Lung (tissue), 12 donors: ENCODE measurements around the gene SIX6. TPM values are rescaled to one million over a fixed set of nuclear protein-coding genes. Genes with fewer than 3 reads are reported as not detected.

ENCODE experiments used
- ATAC-seq: fragments of 200-7000 bp; cut with Tn5 transposase; one replicate; pipeline ENCODE4 v1.9.1; 2020; ENCODE audit warnings: moderate number of reproducible peaks; ENCODE audit not compliant: insufficient read depth, low FRiP score
- DNase-seq, 3 donors: peaks; one replicate each; pipeline ENCODE4 v3.0.0-alpha.2; 2013 to 2017
- H3K27ac ChIP-seq, 2 donors: one replicate each; pipeline ENCODE4 v1.5.1; 2013; ENCODE audit warnings: mild to moderate bottlenecking in 2 of 2, moderate library complexity in 2 of 2, control low read depth in 1 of 2, inconsistent platforms in 1 of 2, low read depth in 1 of 2, low read length in 1 of 2
- H3K27me3 ChIP-seq, 3 donors: one replicate each; pipeline ENCODE4 v1.5.1; 2013; ENCODE audit warnings: low read length in 2 of 3; ENCODE audit not compliant: control insufficient read depth in 3 of 3, insufficient read depth in 3 of 3
- H3K36me3 ChIP-seq, 4 donors: one replicate each; pipeline ENCODE4 v1.5.1; 2013; ENCODE audit warnings: low read length in 4 of 4, mild to moderate bottlenecking in 1 of 4, moderate library complexity in 1 of 4; ENCODE audit not compliant: control insufficient read depth in 4 of 4, insufficient read depth in 4 of 4
- H3K4me1 ChIP-seq, 5 donors: one replicate each; pipeline ENCODE4 v1.5.1; 2013; ENCODE audit warnings: low read length in 5 of 5, mild to moderate bottlenecking in 2 of 5, moderate library complexity in 1 of 5; ENCODE audit not compliant: control insufficient read depth in 5 of 5, insufficient read depth in 5 of 5
- H3K4me3 ChIP-seq: one replicate; pipeline ENCODE4 v1.5.1; 2013; ENCODE audit warnings: mild to moderate bottlenecking, control low read depth, moderate library complexity
- H3K9ac ChIP-seq, 2 donors: one replicate each; pipeline ENCODE4 v1.5.1; 2013; ENCODE audit warnings: low read length in 2 of 2, control low read depth in 1 of 2; ENCODE audit not compliant: insufficient read depth in 1 of 2
- H3K9me3 ChIP-seq, 4 donors: one replicate each; pipeline ENCODE4 v1.5.1; 2013; ENCODE audit warnings: low read length in 3 of 4, mild to moderate bottlenecking in 1 of 4, moderate library complexity in 1 of 4; ENCODE audit not compliant: control insufficient read depth in 4 of 4, insufficient read depth in 3 of 4
- WGBS, 2 donors: extraction: QIAGEN DNeasy Blood & Tissue Kit; methylation state at CpG; one replicate each; pipeline ENCODE4 v1.1.7; 2013; 5-methylcytosine and 5-hydroxymethylcytosine counted together
- polyA plus RNA-seq, 2 donors: library from polyadenylated mRNA; stranded (reverse); fragments of 200-250 nt; gene quantifications; one replicate each; pipeline ENCODE4 v1.2.1, GENCODE V29; 2013
- total RNA-seq, 2 donors: library from RNA; depleted of rRNA in 1 of 2; stranded (reverse); fragments of >200 nt in 1 of 2; gene quantifications; one replicate each; pipeline ENCODE4 v1.2.1, GENCODE V29; 2014 to 2021
- TF ChIP-seq, protein P1 (sequence below): IDR thresholded peaks from 2 replicates; pipeline ENCODE4 v1.5.1; 2012; ENCODE audit warnings: mild to moderate bottlenecking; ENCODE audit errors: control extremely low read depth, extremely low read depth
- donor health status: control.
- donor health status: control.
- donor health status: Bipolar disorder and iron deficiency.
- donor health status: healthy.
- donor health status: DM: yes; HTN: yes; CAD: no.

The SIX6 gene
- total and polyA plus RNA-seq, 4 donors = not detected

- TF ChIP-seq, protein P1, sequence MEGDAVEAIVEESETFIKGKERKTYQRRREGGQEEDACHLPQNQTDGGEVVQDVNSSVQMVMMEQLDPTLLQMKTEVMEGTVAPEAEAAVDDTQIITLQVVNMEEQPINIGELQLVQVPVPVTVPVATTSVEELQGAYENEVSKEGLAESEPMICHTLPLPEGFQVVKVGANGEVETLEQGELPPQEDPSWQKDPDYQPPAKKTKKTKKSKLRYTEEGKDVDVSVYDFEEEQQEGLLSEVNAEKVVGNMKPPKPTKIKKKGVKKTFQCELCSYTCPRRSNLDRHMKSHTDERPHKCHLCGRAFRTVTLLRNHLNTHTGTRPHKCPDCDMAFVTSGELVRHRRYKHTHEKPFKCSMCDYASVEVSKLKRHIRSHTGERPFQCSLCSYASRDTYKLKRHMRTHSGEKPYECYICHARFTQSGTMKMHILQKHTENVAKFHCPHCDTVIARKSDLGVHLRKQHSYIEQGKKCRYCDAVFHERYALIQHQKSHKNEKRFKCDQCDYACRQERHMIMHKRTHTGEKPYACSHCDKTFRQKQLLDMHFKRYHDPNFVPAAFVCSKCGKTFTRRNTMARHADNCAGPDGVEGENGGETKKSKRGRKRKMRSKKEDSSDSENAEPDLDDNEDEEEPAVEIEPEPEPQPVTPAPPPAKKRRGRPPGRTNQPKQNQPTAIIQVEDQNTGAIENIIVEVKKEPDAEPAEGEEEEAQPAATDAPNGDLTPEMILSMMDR = no peak
- peaks cover 0 to 21% (median 0%) of the 10 kb centered on the region in 4 donors for H3K9me3 ChIP-seq
- WGBS, 2 donors = 12 to 14% methylated on average over 2 of the region's 2 CpGs
- ATAC-seq = no peak
- no peak overlapping the region for H3K27ac ChIP-seq
- peaks cover 20 to 90% (median 90%) of the 10 kb centered on the region in 3 donors for H3K27me3 ChIP-seq
- DNase-seq = peak in 1 of 3 donors; percentile 12
- no peak overlapping the region for H3K9ac ChIP-seq
- no peak overlapping the region for H3K4me3 ChIP-seq
- peaks cover 0 to 18% (median 4%) of the 10 kb centered on the region in 5 donors for H3K4me1 ChIP-seq
- no peaks in the 10 kb centered on the region for H3K36me3 ChIP-seq
These were observed 3.2 kb downstream of the SIX6 start for GRCh38 chr14:60512126-60512525.

GRCh38 chr14:60512973-60513571, 4.1 kb downstream of the SIX6 start:
- WGBS, 2 donors = 7 to 9% methylated on average over 7 of the region's 7 CpGs
- peaks cover 0 to 21% (median 0%) of the 10 kb centered on the region in 4 donors for H3K9me3 ChIP-seq
- H3K9ac ChIP-seq = no peak overlapping the region
- no peak overlapping the region for H3K27ac ChIP-seq
- TF ChIP-seq, protein P1 = no peak
- H3K27me3 ChIP-seq = peaks cover 14 to 88% (median 82%) of the 10 kb centered on the region in 3 donors
- peak in 1 of 3 donors; percentile 14 for DNase-seq
- H3K4me1 ChIP-seq = peaks cover 0 to 18% (median 4%) of the 10 kb centered on the region in 5 donors
- H3K36me3 ChIP-seq = no peaks in the 10 kb centered on the region
- no peak for ATAC-seq
- no peak overlapping the region for H3K4me3 ChIP-seq

- 5% methylated on average over 10 of the region's 10 CpGs for WGBS, 2 donors
- ATAC-seq (no peak), DNase-seq (peak in 1 of 3 donors; percentile 29)
- H3K9ac ChIP-seq = no peak overlapping the region
- H3K27me3 ChIP-seq = peaks cover 11 to 78% (median 77%) of the 10 kb centered on the region in 3 donors
- no peak overlapping the region for H3K4me3 ChIP-seq
- H3K9me3 ChIP-seq = peaks cover 0 to 17% (median 0%) of the 10 kb centered on the region in 4 donors
- H3K27ac ChIP-seq = no peak overlapping the region
- H3K4me1 ChIP-seq = peaks cover 0 to 14% (median 4%) of the 10 kb centered on the region in 5 donors
- TF ChIP-seq, protein P1 = no peak
- H3K36me3 ChIP-seq = no peaks in the 10 kb centered on the region
These were observed 5.4 kb downstream of the SIX6 start for GRCh38 chr14:60514378-60514740.
